Heart right ventricle (tissue), 16 donors: ENCODE measurements around the gene RPS24. TPM values are rescaled to one million over a fixed set of nuclear protein-coding genes. Genes with fewer than 3 reads are reported as not detected.

Source experiments
- ATAC-seq, 8 donors: fragments of 200-7000 bp; cut with Tn5 transposase; one replicate each; pipeline ENCODE4 v1.9.1; 2020; ENCODE audit warnings: mild to moderate bottlenecking in 8 of 8, moderate library complexity in 8 of 8, moderate number of reproducible peaks in 1 of 8
- DNase-seq, 2 donors: peaks; one replicate each; pipeline ENCODE4 v3.0.0-alpha.2; 2020
- H3K27ac ChIP-seq, 10 donors: fragments of 200-600 bp; sonication (generic) in 2 of 10; one replicate each; pipeline versions ENCODE4 v1.5.0 to v1.8.0; 2020 to 2022; ENCODE audit warnings: mild to moderate bottlenecking in 3 of 10
- H3K27me3 ChIP-seq, 7 donors: fragments of 200-600 bp; one replicate each; pipeline ENCODE4 v1.8.0; 2021 to 2022; ENCODE audit warnings: mild to moderate bottlenecking in 2 of 7
- H3K36me3 ChIP-seq, 9 donors: fragments of 200-600 bp; sonication (generic) in 1 of 9; one replicate each; pipeline versions ENCODE4 v1.5.0 to v1.8.0; 2020 to 2022; ENCODE audit warnings: mild to moderate bottlenecking in 2 of 9
- H3K4me1 ChIP-seq, 9 donors: fragments of 200-600 bp; sonication (generic) in 1 of 9; one replicate each; pipeline versions ENCODE4 v1.5.0 to v1.8.0; 2020 to 2022; ENCODE audit warnings: mild to moderate bottlenecking in 4 of 9
- H3K4me3 ChIP-seq, 10 donors: fragments of 200-600 bp; sonication (generic) in 2 of 10; one replicate each; pipeline versions ENCODE4 v1.5.0 to v1.8.0; 2020 to 2022; ENCODE audit warnings: mild to moderate bottlenecking in 7 of 10, moderate library complexity in 2 of 10
- H3K9me3 ChIP-seq, 11 donors: fragments of 200-600 bp in 10 of 11; sonication (generic) in 2 of 11; one replicate each; pipeline versions ENCODE4 v1.5.0 to v1.8.0; 2013 to 2022; ENCODE audit warnings: mild to moderate bottlenecking in 2 of 11, control low read depth in 1 of 11, moderate library complexity in 1 of 11
- WGBS, 2 donors: extraction: QIAGEN DNeasy Blood & Tissue Kit; methylation state at CpG; one replicate each; pipeline ENCODE4 v1.1.7; 2013; ENCODE audit warnings: inconsistent platforms in 1 of 2; 5-methylcytosine and 5-hydroxymethylcytosine counted together
- intact Hi-C, 10 donors: fragments of 100-400 bp; cut with DNase I; formaldehyde crosslinking; loops; one replicate each; pipeline versions ENCODE4 v1.11.1 to v1.14.2; 2022
- polyA plus RNA-seq, 2 donors: library from polyadenylated mRNA; stranded (reverse); fragments of 200-250 nt; gene quantifications; one replicate each; pipeline ENCODE4 v1.2.3, GENCODE V29; 2013
- total RNA-seq, 10 donors: library from RNA; stranded (reverse); fragmentation: NEBNext Ultra II Directional in 3 of 10; extraction: Animal tissue kit (Norgen Biotek cat#: 25700) in 3 of 10; gene quantifications; one replicate each; pipeline versions ENCODE4 v1.2.1 to v1.2.4, GENCODE V29; 2021 to 2023
- TF ChIP-seq, protein P1 (sequence below), 9 donors: fragments of 200-600 bp; sonication (generic) in 2 of 9; IDR thresholded peaks; one replicate each; pipeline versions ENCODE4 v1.5.0 to v1.8.0; 2021 to 2022; ENCODE audit warnings: antibody characterized with exemption in 9 of 9, mild to moderate bottlenecking in 5 of 9, moderate library complexity in 1 of 9
- donor health status: Arrhythmogenic right ventricular cardiomyopathy.
- donor health status: ischemic (EF 13 %, LVEDD 7.1; RV severe dilation, severe dysfunction).
- donor health status: healthy with polysubstance abuse.
- donor health status: DM: no; HTN: yes; CAD: no.
- donor health status: DM: no; HTN: no; CAD: no.
- donor health status: ischemic (EF 25% LVEDD 6.9; RV normal size, moderate dysfunction).
- donor health status: ischemic (EF 25% LVEDD 5.7; RV mildly dilated, moderate dysfunction).
- donor health status: healthy.
- donor health status: DM: yes; HTN: yes; CAD: no.
- donor health status: Ischemic cardiomyopathy.
- donor health status: ischemic (EF 35%, LVEDD 5.7; RV mildly dilated, moderate dysfunction).
- donor health status: nonischemic (EF 11% LVEDD 7.7; RV severe dilation, severe dysfunction).
- donor health status: DM: yes; HTN: yes; CAD: no.
- donor health status: PGD.
- donor health status: ischemic (EF 29% LVEDD 5.4; RV normal size, mild dysfunction).
- donor health status: nonischemic (EF 23%, LVEDD 6.1; RV moderate dilation, normal function).

RPS24 gene
- total and polyA plus RNA-seq, 12 donors: 568 to 4,355 (median 813) TPM

DNA sequence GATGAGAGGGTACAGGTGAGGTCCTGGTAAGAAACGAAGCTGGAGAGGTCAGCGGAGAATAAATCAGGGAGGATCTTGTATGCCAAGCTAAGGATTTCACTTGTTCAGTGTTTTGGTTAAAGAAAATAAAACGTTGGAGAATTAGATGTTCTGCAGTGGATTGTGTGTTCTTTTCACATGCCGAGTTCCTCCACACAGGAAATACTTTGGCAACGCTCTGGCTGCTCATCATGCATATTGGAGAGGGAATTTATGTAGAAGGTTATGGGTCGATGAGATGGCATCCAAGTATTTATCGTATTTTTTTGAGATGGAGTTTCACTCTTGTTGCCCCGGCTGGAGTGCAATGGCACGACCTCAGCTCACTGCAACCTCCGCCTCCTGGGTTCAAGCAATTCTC, 11.0 kb downstream of the RPS24 start:
- peaks cover 0 to 33% (median 27%) of the 10 kb centered on the region in 9 donors for H3K36me3 ChIP-seq
- no peak overlapping the region for H3K4me3 ChIP-seq
- H3K4me1 ChIP-seq: peaks cover 0 to 36% (median 12%) of the 10 kb centered on the region in 9 donors
- intact Hi-C loops: loop anchor here in 9 of 10 donors (5.0 to 10.0 kb wide), 10 partner anchors 258 to 1153 kb away; partner anchors contain the start of gene ZMIZ1 (in 2 of the 9)
- no peak overlapping the region for H3K27ac ChIP-seq
- no peaks in the 10 kb centered on the region for H3K9me3 ChIP-seq
- H3K27me3 ChIP-seq: no peaks in the 10 kb centered on the region
- no peak for ATAC-seq
- TF ChIP-seq, protein P1, sequence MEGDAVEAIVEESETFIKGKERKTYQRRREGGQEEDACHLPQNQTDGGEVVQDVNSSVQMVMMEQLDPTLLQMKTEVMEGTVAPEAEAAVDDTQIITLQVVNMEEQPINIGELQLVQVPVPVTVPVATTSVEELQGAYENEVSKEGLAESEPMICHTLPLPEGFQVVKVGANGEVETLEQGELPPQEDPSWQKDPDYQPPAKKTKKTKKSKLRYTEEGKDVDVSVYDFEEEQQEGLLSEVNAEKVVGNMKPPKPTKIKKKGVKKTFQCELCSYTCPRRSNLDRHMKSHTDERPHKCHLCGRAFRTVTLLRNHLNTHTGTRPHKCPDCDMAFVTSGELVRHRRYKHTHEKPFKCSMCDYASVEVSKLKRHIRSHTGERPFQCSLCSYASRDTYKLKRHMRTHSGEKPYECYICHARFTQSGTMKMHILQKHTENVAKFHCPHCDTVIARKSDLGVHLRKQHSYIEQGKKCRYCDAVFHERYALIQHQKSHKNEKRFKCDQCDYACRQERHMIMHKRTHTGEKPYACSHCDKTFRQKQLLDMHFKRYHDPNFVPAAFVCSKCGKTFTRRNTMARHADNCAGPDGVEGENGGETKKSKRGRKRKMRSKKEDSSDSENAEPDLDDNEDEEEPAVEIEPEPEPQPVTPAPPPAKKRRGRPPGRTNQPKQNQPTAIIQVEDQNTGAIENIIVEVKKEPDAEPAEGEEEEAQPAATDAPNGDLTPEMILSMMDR (IDR thresholded peaks at IDR 0.05): no peak
- 70 to 72% methylated on average over 10 of the region's 10 CpGs for WGBS, 2 donors
- no peak for DNase-seq

DNA sequence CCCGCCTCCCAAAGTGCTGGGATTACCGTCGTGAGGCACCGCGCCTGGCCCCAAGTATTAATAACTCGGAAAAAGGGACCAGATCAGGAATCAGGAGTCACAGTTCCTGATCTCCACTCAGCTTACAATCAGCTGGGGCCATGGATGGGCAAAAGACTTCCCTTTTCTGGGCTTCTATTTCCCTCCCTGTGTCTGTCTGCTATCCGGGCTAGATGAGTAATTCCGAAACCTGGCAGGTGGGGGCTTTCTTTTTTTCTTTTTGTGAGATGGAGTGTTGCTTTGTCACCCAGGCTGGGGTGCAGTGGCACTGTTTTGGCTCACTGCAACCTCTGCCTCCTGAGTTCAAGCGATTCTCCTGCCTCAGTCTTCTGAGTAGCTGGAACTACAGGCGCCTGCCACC, 11.6 kb downstream of the RPS24 start:
- Histone ChIP-seq H3K4me1 (peaks cover 0 to 36% (median 12%) of the 10 kb centered on the region in 9 donors), H3K27me3 (no peaks in the 10 kb centered on the region), H3K36me3 (peaks cover 0 to 28% (median 22%) of the 10 kb centered on the region in 9 donors), H3K27ac (no peak overlapping the region), H3K4me3 (no peak overlapping the region), H3K9me3 (no peaks in the 10 kb centered on the region)
- ATAC-seq (no peak), DNase-seq (no peak)
- TF ChIP-seq, protein P1 (IDR thresholded peaks at IDR 0.05): no peak
- intact Hi-C loops: loop anchor here in 9 of 10 donors (5.0 to 10.0 kb wide), 10 partner anchors 257 to 1152 kb away; partner anchors contain the start of gene ZMIZ1 (in 2 of the 9)
- 82 to 89% methylated on average over 10 of the region's 10 CpGs for WGBS, 2 donors

DNA sequence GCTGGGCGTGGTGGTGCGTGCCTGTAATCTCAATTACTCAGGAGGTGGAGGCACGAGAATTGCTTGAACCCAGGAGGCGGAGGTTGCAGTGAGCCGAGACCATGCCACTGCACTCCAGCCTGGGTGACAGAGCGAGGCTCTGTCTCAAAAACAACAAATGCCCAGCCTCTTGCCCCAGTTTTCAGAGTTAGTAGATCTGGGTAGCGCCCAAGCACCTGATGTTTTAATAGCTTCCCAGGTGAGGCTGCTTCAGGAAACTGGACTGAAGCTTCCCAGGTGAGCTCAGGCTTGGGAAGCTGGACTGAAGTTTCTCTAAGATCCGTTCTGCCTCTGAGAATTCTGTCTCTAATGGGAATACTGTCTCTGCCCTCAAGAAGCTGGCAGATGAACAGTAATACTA, 12.2 kb downstream of the RPS24 start:
- TF ChIP-seq, protein P1 (IDR thresholded peaks at IDR 0.05): no peak
- no peaks in the 10 kb centered on the region for H3K27me3 ChIP-seq
- no peak overlapping the region for H3K4me3 ChIP-seq
- DNase-seq (no peak), ATAC-seq (no peak)
- H3K4me1 ChIP-seq: peaks cover 0 to 35% (median 12%) of the 10 kb centered on the region in 9 donors
- 93% methylated on average over 8 of the region's 8 CpGs for WGBS, 2 donors
- H3K36me3 ChIP-seq: peaks cover 0 to 22% (median 16%) of the 10 kb centered on the region in 9 donors
- intact Hi-C loops: loop anchor here in 9 of 10 donors (2.0 to 10.0 kb wide), 11 partner anchors 256 to 1151 kb away; partner anchors contain the start of gene ZMIZ1 (in 2 of the 9)
- H3K27ac ChIP-seq: no peak overlapping the region
- H3K9me3 ChIP-seq: no peaks in the 10 kb centered on the region

DNA sequence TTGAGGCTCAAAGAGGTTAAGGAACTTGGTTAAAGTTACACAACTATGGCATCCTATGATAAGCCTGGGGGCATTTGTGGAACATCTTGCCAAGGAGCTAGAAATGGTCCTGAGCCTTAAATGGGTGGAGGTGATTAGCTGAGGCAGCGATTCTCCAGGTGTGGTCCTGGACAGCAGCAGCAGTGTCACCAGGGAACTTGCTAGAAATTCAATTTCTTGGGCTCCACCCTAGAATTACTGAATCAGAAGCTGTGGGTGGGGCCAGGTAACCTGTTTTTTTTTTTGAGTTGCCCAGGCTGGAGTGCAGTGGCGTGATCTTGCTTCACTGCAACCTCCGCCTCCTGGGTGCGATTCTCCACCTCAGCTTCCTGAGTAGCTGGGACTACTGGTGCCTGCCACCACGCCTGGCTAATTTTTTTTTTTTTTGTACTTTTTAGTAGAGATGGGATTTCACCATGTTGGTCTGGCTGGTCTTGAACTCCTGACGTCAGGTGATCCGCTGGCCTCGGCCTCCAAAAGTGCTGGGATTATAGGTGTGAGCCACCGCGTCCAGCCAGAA, 13.1 kb downstream of the RPS24 start:
- Histone ChIP-seq H3K4me3 (no peak overlapping the region), H3K36me3 (peaks cover 0 to 12% (median 6%) of the 10 kb centered on the region in 9 donors), H3K4me1 (peaks cover 0 to 25% (median 12%) of the 10 kb centered on the region in 9 donors), H3K27me3 (no peaks in the 10 kb centered on the region), H3K27ac (no peak overlapping the region), H3K9me3 (no peaks in the 10 kb centered on the region)
- DNase-seq: no peak
- no peak for ATAC-seq
- TF ChIP-seq, protein P1 (IDR thresholded peaks at IDR 0.05): no peak
- intact Hi-C loops: loop anchor here in 9 of 10 donors (1.0 to 10.0 kb wide), 12 partner anchors 256 to 1151 kb away; partner anchors contain the start of gene ZMIZ1 (in 2 of the 9)
- WGBS, 2 donors: 77 to 79% methylated on average over 10 of the region's 10 CpGs
